SU-DHL-6 (cell line): Measurements from ENCODE around the gene SFPQ.

Experiments
- CTCF ChIP-seq: fragments of 200-600 bp; sonication (generic); IDR thresholded peaks from one replicate; pipeline ENCODE4 v1.5.1; 2017; ENCODE audit warnings: antibody characterized with exemption, mild to moderate bottlenecking, low read length, moderate library complexity; ENCODE audit not compliant: insufficient read depth, poor library complexity, severe bottlenecking
- EZH2phosphoT487 ChIP-seq: fragments of 200-600 bp; sonication (generic), shearing (Covaris generic); conservative IDR thresholded peaks from 2 replicates; pipeline ENCODE4 v1.6.1; 2018; ENCODE audit warnings: mild to moderate bottlenecking, antibody characterized with exemption, low read length, moderate library complexity, mixed read lengths

- TF ChIP-seq EZH2phosphoT487 (no peak), CTCF (no peak)
Measured at GRCh38 chr1:35226546-35226945, 33.6 kb upstream of the SFPQ start.
